HG03378 (cell line): ENCODE results near the gene GJB1.

Experiments used
- ATAC-seq: cut with Tn5 transposase; IDR thresholded peaks from one replicate; pipeline ENCODE4 v1.9.1; 2021; ENCODE audit warnings: mild to moderate bottlenecking, moderate library complexity; ENCODE audit not compliant: unreplicated experiment

The GJB1 gene

DNA sequence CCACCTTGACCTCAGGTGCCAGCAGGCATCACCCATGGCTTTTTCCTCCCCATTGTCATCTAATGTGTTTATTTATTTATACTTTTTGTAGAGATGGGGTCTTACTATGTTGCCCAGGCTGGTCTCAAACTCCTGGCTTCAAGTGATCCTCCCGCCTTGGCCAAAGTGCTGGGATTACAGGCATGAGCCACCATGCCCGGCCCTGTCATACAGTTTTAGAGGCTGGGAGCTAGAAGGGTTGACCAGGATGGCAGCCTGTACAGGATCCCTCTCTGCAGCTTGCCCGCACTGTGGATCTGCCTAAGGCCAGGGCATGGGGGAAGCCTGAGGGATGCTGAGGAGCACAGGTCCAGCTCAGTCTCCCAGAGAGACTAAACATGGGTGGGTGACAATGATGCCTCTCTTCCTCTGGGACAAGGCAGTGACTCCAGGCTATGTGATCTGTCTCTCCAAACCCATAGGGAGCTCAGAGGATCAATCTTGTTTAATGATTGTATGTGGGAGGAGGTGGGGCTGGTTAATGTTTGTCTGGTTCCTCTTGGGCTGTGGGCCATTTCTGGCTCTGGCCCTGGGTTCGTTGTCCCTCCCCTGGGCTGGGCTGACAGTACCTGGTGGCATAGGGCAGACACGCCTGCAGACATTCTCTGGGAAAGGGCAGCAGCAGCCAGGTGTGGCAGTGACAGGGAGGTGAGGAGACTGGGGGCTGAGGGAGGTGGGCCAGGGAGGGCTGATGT, 8.3 kb upstream of the GJB1 start:
- ATAC-seq: no peak

DNA sequence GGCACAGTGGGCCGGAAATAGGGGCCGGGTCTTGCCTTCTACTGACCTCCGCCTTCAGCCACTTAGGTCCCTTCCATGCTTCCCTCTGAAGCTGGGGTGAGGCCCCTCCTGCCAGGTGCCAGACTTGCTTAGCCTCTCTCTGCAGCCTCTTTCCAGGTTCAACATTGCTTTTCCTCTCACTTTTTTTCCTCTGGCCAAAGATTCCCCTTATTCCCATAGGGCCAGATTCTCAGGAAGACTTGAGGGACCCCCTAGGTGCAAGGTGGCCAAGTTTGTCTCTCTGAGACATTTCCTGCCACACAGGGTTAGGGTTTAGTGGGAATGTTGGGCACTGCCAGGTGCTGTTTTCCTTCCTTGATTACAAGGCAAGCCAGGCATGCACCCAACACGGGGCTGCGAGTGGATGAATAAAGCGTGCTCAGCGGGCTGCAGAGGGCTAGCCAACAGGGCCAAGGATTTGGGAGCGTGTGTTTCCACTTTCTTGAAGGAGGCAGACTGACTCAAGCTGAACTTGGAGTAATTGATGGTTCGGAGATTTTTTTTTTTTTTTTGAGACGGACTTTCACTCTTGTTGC, 7.6 kb upstream of the GJB1 start:
- no peak for ATAC-seq

DNA sequence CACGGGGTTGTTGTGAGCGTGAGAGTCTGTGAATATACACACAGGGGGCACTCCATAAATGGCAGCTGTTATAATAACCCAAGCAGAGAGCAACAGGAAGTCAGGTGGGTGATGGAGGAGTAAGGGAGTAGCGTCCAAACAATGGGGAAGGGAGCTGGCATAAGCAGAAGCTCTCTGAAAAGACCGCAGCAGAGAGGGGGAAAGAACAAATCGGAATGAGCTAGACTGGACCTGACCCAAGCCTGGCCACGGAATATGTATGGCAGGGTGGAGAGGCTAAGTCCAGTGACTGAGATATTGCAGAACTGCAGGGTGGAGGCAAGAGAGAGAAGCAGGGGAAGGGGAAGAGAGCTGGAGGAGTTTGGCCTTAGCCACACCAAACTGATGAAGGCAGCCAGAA, 6.5 kb upstream of the GJB1 start:
- no peak for ATAC-seq

DNA sequence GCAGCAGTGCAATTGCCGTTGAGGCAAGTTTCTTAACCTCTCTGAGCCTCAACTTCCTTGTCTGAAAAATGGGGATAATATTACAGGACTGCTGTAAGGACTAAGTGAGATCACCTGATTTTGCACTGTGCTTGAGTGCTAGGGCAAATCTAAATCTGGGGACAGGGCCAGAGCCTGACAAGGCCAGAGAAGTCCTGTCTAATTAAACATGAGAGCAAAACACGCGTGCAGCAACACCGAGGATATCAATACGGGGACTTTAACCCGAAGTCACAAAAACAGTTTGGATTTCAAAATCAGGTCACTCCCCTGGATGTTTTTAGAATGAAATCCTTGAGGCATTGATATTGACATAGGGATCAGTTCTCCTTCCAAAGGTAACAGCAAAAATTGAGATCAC, 5.7 kb upstream of the GJB1 start:
- no peak for ATAC-seq

DNA sequence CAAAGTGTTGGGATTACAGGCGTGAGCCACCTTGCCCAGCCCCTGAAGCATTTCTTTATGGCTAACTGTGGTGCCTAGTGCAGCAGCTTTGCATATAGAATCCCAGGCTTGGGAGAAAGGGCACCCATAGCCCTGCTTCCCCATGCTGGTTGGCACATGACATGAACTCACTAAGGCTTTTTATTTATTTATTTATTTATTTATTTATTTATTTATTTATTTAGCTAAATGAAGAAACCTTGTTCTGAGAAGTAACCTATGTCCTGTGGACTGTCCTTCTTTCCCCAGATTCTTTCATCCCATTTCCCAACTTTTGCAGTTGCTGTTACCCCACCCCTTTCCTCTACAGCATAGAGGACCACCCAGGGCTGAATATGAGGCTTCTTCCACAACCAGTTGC, 1.9 kb upstream of the GJB1 start:
- ATAC-seq: no peak

DNA sequence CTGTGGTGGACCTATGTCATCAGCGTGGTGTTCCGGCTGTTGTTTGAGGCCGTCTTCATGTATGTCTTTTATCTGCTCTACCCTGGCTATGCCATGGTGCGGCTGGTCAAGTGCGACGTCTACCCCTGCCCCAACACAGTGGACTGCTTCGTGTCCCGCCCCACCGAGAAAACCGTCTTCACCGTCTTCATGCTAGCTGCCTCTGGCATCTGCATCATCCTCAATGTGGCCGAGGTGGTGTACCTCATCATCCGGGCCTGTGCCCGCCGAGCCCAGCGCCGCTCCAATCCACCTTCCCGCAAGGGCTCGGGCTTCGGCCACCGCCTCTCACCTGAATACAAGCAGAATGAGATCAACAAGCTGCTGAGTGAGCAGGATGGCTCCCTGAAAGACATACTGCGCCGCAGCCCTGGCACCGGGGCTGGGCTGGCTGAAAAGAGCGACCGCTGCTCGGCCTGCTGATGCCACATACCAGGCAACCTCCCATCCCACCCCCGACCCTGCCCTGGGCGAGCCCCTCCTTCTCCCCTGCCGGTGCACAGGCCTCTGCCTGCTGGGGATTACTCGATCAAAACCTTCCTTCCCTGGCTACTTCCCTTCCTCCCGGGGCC, 1.2 kb downstream of the GJB1 start:
- ATAC-seq: no peak

DNA sequence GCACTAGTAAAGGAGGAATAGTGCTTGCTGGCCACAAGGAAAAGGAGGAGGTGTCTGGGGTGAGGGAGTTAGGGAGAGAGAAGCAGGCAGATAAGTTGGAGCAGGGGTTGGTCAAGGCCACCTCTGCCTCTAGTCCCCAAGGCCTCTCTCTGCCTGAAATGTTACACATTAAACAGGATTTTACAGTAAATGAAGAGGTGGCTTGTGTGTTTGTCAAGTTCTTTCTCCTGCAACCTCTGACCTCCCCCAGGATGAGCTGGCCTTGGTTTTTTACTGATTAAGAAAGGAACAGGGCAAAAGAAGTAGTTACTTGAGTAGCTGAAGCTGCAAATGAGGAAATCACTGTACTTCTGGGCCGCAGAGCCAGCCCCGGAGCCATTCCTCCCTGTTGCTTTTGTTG, 2.0 kb downstream of the GJB1 start:
- ATAC-seq: no peak

DNA sequence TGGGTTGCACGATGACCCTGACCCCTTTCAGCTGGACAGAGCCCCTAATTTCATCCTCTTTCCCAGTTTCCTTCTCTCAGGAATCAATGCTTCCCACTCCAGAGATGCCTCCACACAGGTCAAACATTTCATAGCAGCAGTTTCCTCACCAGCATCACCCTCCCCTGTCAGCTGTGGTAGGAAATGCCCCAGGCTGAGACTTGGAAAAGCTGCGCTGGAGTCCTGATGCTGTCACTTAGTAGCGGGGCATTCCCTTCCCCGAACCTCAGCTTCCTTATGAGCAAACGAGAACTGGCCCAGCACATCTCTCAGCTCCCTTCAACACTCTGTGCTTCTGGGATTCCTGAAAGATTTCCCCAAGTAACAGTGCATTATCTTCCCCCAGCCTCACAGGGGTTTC, 2.7 kb downstream of the GJB1 start:
- no peak for ATAC-seq

DNA sequence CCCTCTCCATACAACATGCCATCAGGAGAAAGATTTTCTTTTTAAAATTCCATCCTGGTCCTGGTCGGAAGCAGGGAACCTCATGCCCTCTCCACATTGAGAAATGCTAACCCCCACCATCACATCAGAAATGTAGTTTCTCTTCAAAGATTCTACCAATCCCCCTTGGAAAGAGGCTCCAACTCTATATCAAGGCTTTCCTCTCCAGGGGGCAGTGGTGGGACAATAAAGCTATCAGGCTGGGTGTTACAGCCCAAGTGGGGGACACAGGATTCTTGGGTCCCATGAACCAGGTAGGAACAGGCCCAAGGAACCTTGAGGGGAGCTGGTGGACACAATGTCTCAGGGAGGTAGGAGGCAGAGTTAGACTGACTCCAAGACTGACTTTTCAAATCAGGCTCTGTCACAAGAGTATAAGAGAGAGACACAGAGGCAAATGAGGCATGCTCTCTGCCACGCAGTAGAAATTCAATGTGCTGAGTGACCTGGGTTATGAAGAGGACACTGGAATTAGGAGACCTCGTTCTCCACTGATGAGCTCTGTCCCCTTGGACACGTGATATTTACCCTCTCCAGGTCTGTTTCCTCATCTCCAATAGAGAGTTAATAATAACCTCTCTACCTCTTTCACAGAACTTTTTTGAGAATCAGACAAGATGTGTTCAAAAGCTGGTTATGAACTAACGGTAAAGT, 4.5 kb downstream of the GJB1 start:
- ATAC-seq: no peak

DNA sequence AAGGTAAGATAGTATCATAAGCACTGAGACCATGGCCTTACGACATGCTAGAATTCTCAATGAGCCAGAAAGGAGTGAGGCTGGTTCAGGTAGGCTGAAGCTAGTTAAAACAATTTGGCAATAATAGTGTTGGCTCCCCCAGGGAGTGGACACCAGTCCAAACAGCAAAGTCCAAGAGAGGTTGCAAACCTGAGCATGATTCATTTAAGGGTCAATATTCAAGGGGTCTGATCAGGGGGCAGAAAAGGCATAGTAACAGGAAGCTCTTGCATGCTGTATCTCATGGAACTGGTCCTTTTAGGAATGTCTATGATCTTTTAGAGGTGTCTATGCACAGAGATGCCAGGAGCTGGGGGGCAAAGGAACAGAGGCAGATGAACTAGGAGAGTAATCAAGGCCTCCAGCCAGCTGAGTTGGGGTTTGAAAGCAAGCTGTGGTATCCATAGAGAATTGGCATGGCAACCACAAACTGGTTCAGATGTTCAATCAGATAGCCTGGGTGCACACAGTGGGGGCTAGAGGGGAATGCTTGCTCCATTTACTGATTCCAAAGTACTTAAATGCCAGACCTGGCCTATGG, 5.1 kb downstream of the GJB1 start:
- ATAC-seq: no peak

DNA sequence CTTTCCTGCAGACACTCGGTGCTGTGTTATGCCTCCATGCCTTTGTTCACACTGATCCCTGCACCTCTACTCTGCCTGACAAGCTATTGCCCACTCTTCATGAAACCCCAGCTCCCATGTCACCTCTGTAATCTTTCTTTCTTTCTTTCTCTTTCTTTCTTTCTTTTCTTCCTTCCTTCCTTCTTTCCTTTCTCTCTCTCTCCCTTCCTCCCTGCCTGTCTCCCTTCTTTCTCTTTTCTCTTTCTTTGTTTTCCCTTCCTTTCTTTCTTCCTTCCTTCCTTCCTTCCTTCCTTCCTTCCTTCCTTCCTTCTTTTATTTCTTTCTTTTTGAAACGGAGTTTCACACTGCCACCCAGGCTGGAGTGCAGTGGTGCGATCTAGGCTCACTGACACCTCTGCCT, 12.5 kb downstream of the GJB1 start:
- ATAC-seq: no peak

DNA sequence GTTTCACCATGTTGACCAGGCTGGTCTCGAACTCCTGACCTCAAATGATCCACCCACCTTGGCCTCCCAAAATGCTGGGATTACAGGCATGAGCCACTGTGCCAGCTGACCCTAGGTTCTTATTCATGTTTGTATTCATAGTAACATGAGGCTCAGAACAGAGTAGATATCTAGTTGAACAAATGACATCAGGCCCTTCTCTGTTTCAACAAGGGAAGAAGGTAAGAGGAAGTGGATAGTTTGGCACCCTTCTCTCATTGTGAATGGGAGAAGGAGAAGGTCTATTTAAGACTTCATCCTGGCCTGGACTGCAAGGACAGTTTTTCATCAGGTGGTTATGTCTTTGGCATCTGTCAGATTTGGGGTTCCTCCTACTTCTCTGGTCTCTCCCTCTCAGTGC, 13.8 kb downstream of the GJB1 start:
- ATAC-seq: no peak

DNA sequence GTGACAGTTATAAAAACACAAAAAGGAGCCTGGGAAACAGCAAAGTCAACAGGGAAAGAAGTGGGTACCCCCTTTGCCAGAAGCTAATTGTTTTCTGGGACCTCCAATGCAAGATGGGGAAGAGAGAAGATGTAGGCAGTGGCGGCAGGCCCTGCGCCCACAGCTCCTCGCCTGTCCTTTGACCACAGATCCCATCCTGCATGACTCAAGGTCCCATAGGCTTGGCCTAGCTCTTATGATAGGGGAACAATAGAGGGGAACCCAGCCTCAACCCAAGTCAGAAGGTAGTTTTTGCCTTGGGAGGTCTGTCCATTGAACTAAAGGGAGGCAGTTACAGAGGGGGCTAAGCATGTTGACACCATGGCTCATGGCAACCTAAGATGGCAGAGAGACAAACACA, 16.8 kb downstream of the GJB1 start:
- ATAC-seq: no peak

DNA sequence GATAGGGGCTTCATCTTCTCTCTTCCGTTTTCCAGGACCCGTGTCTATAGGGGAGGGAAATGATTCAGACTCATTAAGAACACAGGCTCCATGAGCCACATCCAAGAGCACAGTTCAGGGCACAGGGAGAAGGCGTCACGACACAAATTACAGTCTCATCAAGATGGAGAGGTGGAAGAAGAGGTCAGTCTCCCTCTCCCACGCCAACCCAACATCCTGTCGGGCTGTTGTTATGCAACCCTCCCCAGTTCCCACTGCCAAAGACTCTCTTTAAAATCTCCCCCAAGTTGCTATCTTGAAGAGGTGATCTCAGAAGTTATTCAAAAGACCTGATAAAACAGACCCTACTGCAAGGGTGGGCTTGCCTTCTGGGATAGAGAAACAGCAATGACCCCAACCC, 18.3 kb downstream of the GJB1 start:
- ATAC-seq: no peak

DNA sequence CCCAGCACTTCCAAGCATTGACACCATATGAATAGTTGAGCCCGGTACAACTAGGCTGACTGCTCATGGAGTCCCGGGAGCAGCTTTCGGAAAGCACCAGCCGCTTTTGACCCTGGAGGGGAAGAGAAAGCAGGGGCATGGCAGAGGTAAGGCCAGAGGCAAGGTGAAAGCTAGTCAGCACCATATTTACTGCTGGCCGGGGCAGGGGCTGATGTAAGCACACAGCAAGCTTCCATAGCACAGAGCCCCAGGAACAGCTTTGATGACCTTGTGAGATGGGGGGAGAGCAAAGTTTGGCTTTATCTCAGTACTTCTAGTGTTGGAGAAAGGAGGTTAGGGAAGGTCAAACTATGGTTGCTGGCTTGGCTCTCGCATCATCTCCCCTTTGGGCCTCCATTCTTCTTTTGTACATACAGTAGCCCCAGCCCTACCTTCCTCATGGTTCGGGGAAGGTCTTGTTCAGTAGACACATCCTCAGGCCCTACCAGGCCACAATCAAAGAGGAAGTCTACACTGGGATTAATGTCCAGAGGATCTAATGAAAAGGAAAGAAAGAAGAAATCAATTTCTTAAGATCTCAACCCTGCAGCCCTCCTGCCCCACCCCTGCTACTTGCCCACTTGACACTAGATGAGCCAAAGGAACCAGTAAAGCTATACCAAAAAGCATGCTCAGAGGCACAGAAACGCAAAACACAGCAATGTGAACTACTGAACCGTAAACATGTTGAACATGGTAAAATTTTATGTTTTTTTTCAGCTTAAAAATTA, 21.5 kb downstream of the GJB1 start:
- ATAC-seq: no peak

DNA sequence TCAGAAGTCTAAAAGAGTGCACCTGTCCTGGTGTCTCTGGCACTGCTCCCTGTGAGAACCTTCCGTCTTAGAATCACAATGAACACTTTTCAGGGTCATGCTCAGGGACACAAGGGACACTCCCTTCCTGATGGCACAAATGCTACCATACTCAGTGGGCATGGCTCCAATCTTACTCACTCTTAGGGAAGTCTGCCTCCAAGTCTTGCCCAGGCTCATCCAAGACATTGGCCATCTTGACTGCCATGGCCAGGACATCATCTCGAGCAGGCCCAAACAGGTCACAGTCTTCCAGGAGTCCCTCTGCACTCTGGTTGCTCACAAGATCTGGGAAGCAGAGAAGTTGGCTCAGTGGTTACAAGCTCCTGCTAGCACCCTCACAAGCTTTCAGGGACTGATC, 22.1 kb downstream of the GJB1 start:
- no peak for ATAC-seq

DNA sequence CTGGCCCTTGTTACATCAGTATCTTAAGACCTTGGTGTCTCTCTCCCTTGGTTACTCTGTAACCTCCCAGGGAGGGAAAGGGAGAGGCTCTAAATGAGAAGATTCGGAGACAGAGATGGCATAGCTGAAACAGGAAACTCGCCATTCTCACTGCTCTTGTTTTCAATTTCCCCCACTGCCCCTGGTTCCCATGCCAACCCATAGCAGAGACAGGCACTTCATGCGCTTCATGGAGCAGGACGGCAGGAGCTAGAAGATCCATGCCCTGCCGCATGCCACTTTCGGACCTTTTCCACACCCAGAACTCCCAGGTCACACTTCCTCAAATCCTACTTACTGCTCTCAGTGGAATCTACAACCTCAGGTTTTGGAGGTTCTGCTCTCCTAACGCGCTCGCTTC, 27.8 kb downstream of the GJB1 start:
- no peak for ATAC-seq

DNA sequence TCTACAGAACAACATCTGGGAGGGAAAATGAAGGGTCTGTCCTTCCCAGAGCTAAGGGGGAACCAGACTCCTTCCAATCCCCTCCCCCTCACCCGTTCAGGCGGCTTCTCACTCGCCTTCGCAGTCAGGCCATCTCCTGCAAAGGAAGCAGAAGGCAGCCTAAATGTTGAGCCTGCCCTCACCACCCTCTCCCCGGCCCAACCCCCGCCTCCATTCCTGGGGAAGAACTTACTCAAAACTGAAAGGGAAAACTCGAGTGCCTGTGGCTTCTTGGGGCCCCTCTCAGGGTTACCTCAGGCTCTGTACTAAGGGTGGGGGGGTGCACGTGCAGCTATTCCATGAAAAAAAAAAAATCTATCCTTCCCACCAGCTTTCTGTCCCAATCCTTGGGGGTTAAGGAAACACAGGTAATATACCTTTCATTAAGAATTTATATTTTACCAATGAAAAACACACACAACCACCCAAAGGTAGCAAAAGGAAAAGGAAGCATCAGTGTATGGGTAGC, 28.5 kb downstream of the GJB1 start:
- ATAC-seq: no peak

DNA sequence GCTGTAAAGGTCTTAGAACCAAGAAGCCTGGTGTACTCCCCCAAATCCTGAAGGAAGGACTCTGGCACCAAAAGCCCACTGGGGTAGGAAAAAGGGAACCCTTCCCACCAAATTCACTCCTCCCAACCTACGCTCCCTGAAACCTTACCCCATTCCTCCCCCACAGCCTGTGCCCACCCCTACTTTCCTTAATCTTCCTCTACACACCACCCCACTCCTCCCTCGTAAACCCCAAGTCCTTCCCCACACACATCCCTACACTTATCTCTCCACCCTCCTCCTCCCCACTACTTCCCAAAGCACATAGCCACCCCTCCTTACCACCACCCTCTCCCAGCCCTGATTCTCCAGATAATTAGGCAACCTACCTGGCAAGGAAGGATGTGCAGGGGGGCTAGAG, 29.2 kb downstream of the GJB1 start:
- ATAC-seq: no peak

DNA sequence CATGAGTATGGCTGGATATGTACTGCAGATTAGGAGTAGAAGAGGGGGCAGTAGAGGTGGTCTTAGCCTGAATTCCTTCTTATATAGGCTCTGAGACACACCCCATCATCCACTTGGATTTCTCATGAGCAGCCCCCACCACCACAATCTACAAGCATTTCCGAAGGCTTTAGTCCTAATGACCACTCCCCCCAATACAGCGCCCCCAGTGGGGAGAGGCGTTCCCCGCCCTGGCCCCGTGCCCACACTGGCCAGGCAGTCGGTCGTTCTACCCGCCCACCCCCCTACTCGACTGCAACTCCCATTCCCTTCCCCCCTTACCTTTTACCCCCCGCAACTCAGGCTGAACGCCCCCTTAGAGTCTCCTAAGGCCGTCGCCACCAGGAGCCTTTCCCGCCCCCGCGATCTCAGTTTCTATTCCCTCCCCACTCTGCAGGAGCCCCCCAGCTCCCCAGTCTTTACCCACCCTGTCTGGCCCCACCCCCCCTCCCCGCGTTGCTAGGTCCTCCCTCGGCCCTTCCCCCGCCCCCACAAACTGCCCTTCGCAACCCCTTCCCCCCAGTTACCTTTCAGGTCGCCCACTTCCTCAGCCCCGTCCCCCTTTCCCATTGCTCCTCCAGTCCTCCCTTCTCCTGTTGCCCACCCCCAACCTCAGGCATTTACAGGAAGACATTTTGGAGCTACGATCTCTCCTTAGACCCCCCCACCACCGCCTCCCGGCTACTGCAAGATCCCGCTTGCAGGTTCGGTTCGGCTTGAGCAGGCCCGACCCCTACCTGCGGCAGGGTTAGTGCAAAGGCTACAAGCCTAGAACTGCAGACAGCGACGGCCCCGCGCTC, 30.4 kb downstream of the GJB1 start:
- ATAC-seq: no peak
